ENCODE results near the gene ZNF277. TPM values are rescaled to one million over a fixed set of nuclear protein-coding genes. Genes with fewer than 3 reads are reported as not detected.

The ZNF277 gene
- total and polyA plus RNA-seq, 10 of the 15 experiments (the other 5 are each of a cell fraction or from before 2014, with no cell fraction given) = 10.6 to 33.9 (median 22.0) TPM

GRCh38 chr7:112337892-112338291, 131.4 kb downstream of the ZNF277 start:
- intact Hi-C loops (cut with micrococcal nuclease; ENCODE audit: unreplicated experiment) (no loop called here), in situ Hi-C loops (cut with MboI) (no loop called here)
- RAD21 ChIA-PET (ENCODE audit: unreplicated experiment) = no interaction called here
- H3K4me1 ChIP-seq (ENCODE audit: control insufficient read depth, insufficient read depth, low read length) = no peaks in the 10 kb centered on the region
- H3K27me3 ChIP-seq (replicated peaks in 1 of 2; ENCODE audit: control insufficient read depth in 2 of 2, insufficient read depth in 2 of 2, low read length in 1 of 2) = no peaks in the 10 kb centered on the region
- no peak for FAIRE-seq
- SMC1A ChIA-PET (ENCODE audit: uncharacterized antibody, unreplicated experiment) = interaction anchor here (1.1 kb wide), 1 partner anchor 9 kb away, joined by 3 read pairs; no protein-coding TSS in a partner anchor
- POLR2A ChIA-PET = no interaction called here
- DNase-seq (ENCODE audit: low read depth, low spot score) = no peak
- TF ChIP-seq HDAC6 (IDR thresholded peaks at IDR 0.05; ENCODE audit: unreplicated experiment) (no peak), CBX3 (IDR thresholded peaks at IDR 0.05; ENCODE audit: borderline replicate concordance, low read depth) (no peak), NFIC (IDR thresholded peaks at IDR 0.05; ENCODE audit: low read depth, low read length) (no peak), KDM1A (IDR thresholded peaks at IDR 0.05; ENCODE audit: borderline replicate concordance) (no peak), ATF2 (IDR thresholded peaks at IDR 0.05; ENCODE audit: low read length) (no peak), PML (IDR thresholded peaks at IDR 0.05; ENCODE audit: low read length) (no peak), CBFB (IDR thresholded peaks at IDR 0.05; ENCODE audit: low read depth) (no peak), YY1 (IDR thresholded peaks at IDR 0.05; ENCODE audit: low read depth, low read length) (no peak), NR2C1 (IDR thresholded peaks at IDR 0.05) (no peak), NR2C2 (IDR thresholded peaks at IDR 0.05; ENCODE audit: borderline replicate concordance, control insufficient read depth, insufficient read length, low read depth) (no peak), HCFC1 (IDR thresholded peaks at IDR 0.05; ENCODE audit: low read length) (no peak), SREBF2 (IDR thresholded peaks at IDR 0.05; ENCODE audit: low read length) (no peak), POLR2AphosphoS2 (IDR thresholded peaks at IDR 0.05; ENCODE audit: low read depth, low read length) (no peak), ASH2L (IDR thresholded peaks at IDR 0.05; ENCODE audit: borderline replicate concordance, low read depth) (no peak)
- TF ChIP-seq, protein P1, sequence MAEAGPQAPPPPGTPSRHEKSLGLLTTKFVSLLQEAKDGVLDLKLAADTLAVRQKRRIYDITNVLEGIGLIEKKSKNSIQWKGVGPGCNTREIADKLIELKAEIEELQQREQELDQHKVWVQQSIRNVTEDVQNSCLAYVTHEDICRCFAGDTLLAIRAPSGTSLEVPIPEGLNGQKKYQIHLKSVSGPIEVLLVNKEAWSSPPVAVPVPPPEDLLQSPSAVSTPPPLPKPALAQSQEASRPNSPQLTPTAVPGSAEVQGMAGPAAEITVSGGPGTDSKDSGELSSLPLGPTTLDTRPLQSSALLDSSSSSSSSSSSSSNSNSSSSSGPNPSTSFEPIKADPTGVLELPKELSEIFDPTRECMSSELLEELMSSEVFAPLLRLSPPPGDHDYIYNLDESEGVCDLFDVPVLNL (IDR thresholded peaks at IDR 0.05; ENCODE audit: low read depth, low read length) = no peak
- H3K27ac ChIP-seq (ENCODE audit: control insufficient read depth, insufficient read depth) = no peak overlapping the region
- H2AFZ ChIP-seq (ENCODE audit: control insufficient read depth, low read depth, low read length) = no peak overlapping the region
- no peaks in the 10 kb centered on the region; a peak in 1 of 4 replicates for H3K36me3 ChIP-seq (ENCODE audit: control insufficient read depth in 2 of 2, insufficient read depth in 2 of 2, low read length in 1 of 2)
- H4K20me1 ChIP-seq (ENCODE audit: control insufficient read depth, insufficient read depth) = no peaks in the 10 kb centered on the region
- no peaks in the 10 kb centered on the region for H3K79me2 ChIP-seq (ENCODE audit: control insufficient read depth, insufficient read depth, low read length)
- CTCF ChIA-PET = no interaction called here
- H3K4me3 ChIP-seq = no peak overlapping the region
- no peak overlapping the region for H3K9ac ChIP-seq (ENCODE audit: control insufficient read depth, insufficient read depth, low read length)
- H3K9me3 ChIP-seq (replicated peaks; ENCODE audit: control insufficient read depth, insufficient read depth, low read length) = no peaks in the 10 kb centered on the region
- H3K4me2 ChIP-seq (ENCODE audit: control insufficient read depth, insufficient read depth) = no peak overlapping the region
- 91% methylated on average over 2 of the region's 2 CpGs for WGBS (ENCODE audit: insufficient coverage, insufficient replicate concordance, low lambda C conversion rate, missing lambda C conversion rate)
- BruUV-seq (replicated peaks) = no TSS peak
- no peak for ATAC-seq
